GM18505 (cell line): ENCODE measurements around the gene DCPS.
"Not testable (repeated sequence)": the region's sequence is repeated elsewhere in the genome, so short reads cannot be mapped to it uniquely, and the experiment has no call there.

Source experiments
- ATAC-seq: cut with Tn5 transposase; IDR thresholded peaks from one replicate; pipeline ENCODE4 v1.9.1; 2021; ENCODE audit not compliant: unreplicated experiment
- POLR2A ChIP-seq: IDR thresholded peaks from 4 replicates; pipeline ENCODE4 v1.6.1; 2011; ENCODE audit warnings: borderline replicate concordance; ENCODE audit not compliant: insufficient read depth, insufficient read length; ENCODE audit errors: extremely low read depth

The DCPS gene

GRCh38 chr11:126339073-126339862 is 35.4 kb downstream of the DCPS start:
- no peak for TF ChIP-seq POLR2A
- ATAC-seq, result no peak

GRCh38 chr11:126339863-126340434 is 36.1 kb downstream of the DCPS start:
- no peak for ATAC-seq
- no peak for TF ChIP-seq POLR2A

- no peak for ATAC-seq
- no peak for TF ChIP-seq POLR2A
Observed at GRCh38 chr11:126340960-126341606, 37.2 kb downstream of the DCPS start.

GRCh38 chr11:126341760-126342161 is 37.9 kb downstream of the DCPS start:
- no peak for ATAC-seq
- no peak for TF ChIP-seq POLR2A

- no peak for ATAC-seq
- no peak for TF ChIP-seq POLR2A
Observed at GRCh38 chr11:126343051-126343450, 39.2 kb downstream of the DCPS start.

- ATAC-seq, result no peak
- TF ChIP-seq POLR2A, result no peak
Observed at GRCh38 chr11:126344141-126345080, 40.6 kb downstream of the DCPS start.

GRCh38 chr11:126345283-126345682 is 41.4 kb downstream of the DCPS start:
- TF ChIP-seq POLR2A, result no peak

GRCh38 chr11:126345759-126346585 is 42.1 kb downstream of the DCPS start:
- ATAC-seq, result no peak

More at GRCh38 chr11:126345283-126345682, 41.4 kb downstream of the DCPS start:
- no peak for ATAC-seq

GRCh38 chr11:126346586-126346940 is 42.7 kb downstream of the DCPS start:
- TF ChIP-seq POLR2A, result no peak
- no peak for ATAC-seq

More at GRCh38 chr11:126345759-126346585, 42.1 kb downstream of the DCPS start:
- no peak for TF ChIP-seq POLR2A

GRCh38 chr11:126346946-126347345 is 43.1 kb downstream of the DCPS start:
- not testable (repeated sequence) for ATAC-seq

- no peak for TF ChIP-seq POLR2A
- no peak for ATAC-seq
Observed at GRCh38 chr11:126347751-126348668, 44.1 kb downstream of the DCPS start.
